Esophagus muscularis mucosa (tissue), 4 donors: Measurements from ENCODE around the gene CYTH3.

ENCODE experiments used
- CTCF ChIP-seq, 3 experiments: fragments of 200-600 bp in 2 of 3; fragments of 450-650 bp in 1 of 3; sonication (generic) in 2 of 3; IDR thresholded peaks; one replicate each; pipeline ENCODE4 v1.5.1; 2017 to 2019; ENCODE audit warnings: antibody characterized with exemption in 3 of 3, mild to moderate bottlenecking in 2 of 3, moderate library complexity in 1 of 3
- EP300 ChIP-seq: sonication (generic); formaldehyde crosslinking; IDR thresholded peaks from one replicate; pipeline ENCODE4 v1.6.1; 2017; ENCODE audit warnings: antibody characterized with exemption
- POLR2A ChIP-seq: fragments of 450-650 bp; IDR thresholded peaks from one replicate; pipeline ENCODE4 v1.6.1; 2017; ENCODE audit warnings: antibody characterized with exemption, moderate library complexity, mild to moderate bottlenecking, low read depth

- TF ChIP-seq CTCF (IDR thresholded peaks at IDR 0.05) = no peak
- no peak for TF ChIP-seq POLR2A
- TF ChIP-seq EP300 = no peak
Measured at GRCh38 chr7:6163402-6163801, 109.0 kb downstream of the CYTH3 start.
